ENCODE results near the gene SCRG1. TPM values are rescaled to one million over a fixed set of nuclear protein-coding genes. Genes with fewer than 3 reads are reported as not detected.
A peak's percentile ranks its signal among the peaks of the same experiment; 100 is the strongest.

SCRG1 gene
- total RNA-seq, 2 donors from 2014 or later, result 0.80 TPM; not detected in 1

DNA sequence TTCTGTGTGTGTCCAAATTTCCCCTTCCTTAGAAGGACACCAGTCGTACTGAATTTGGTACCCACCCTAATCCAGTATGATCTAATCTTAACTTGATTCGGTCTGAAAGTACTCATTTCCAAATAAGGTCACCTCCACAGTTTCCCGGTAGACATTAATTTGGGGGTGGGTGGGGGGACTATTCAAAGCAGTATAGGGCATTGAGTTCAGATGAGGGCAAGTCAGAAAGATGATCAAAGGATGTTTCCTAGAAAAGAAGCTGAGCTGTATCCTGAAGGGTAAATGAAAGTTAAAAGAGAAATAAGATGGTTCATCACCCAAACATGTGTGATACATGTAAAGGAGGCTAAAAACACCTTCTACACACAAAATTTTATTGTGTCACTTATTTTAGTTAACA, 42.0 kb upstream of the SCRG1 start:
- intact Hi-C loops (cut with DNase I), result no loop called here
- H3K36me3 ChIP-seq, result no peaks in the 10 kb centered on the region
- no peak overlapping the region for H3K9ac ChIP-seq (ENCODE audit: low read depth in 2 of 2, low read length in 2 of 2)
- H3K27me3 ChIP-seq, result no peaks in the 10 kb centered on the region
- H3K27ac ChIP-seq, result no peak overlapping the region
- no peak overlapping the region for H3K4me3 ChIP-seq
- no peaks in the 10 kb centered on the region for H3K9me3 ChIP-seq
- TF ChIP-seq, protein P1, sequence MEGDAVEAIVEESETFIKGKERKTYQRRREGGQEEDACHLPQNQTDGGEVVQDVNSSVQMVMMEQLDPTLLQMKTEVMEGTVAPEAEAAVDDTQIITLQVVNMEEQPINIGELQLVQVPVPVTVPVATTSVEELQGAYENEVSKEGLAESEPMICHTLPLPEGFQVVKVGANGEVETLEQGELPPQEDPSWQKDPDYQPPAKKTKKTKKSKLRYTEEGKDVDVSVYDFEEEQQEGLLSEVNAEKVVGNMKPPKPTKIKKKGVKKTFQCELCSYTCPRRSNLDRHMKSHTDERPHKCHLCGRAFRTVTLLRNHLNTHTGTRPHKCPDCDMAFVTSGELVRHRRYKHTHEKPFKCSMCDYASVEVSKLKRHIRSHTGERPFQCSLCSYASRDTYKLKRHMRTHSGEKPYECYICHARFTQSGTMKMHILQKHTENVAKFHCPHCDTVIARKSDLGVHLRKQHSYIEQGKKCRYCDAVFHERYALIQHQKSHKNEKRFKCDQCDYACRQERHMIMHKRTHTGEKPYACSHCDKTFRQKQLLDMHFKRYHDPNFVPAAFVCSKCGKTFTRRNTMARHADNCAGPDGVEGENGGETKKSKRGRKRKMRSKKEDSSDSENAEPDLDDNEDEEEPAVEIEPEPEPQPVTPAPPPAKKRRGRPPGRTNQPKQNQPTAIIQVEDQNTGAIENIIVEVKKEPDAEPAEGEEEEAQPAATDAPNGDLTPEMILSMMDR (IDR thresholded peaks at IDR 0.05), result no peak
- no peaks in the 10 kb centered on the region for H3K4me1 ChIP-seq
- DNase-seq, result no peak

DNA sequence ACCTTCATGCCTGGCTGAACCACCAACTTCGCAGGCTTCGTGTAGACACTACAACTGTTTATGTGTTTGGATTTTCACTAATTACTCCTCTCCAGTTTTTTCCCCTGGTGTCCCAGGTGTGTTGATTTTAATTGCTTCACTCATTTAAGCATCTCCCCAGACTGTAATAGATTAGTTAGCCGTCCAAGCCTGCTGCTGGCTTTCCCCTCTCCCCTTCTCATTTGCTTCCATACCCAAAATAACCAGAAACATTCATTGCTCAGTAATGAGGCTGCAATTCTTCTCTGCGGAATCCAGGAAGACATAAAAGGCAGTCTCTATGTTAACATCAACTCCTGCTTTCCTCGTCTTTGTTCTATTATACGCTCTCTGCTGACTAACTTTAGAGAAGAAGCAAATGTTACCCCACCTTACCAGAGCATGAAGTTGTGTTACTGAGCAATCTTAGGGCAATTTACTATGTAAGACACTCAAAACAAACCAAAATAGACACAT, 37.9 kb upstream of the SCRG1 start:
- Histone ChIP-seq H3K9me3 (no peaks in the 10 kb centered on the region), H3K9ac (ENCODE audit: low read depth in 2 of 2, low read length in 2 of 2) (peak overlapping the region in 1 of 2 donors; percentile 5), H3K36me3 (no peaks in the 10 kb centered on the region), H3K4me3 (no peak overlapping the region), H3K27ac (no peak overlapping the region), H3K4me1 (no peaks in the 10 kb centered on the region), H3K27me3 (no peaks in the 10 kb centered on the region)
- TF ChIP-seq, protein P1 (IDR thresholded peaks at IDR 0.05), result no peak
- DNase-seq, result no peak
- intact Hi-C loops (cut with DNase I), result no loop called here

DNA sequence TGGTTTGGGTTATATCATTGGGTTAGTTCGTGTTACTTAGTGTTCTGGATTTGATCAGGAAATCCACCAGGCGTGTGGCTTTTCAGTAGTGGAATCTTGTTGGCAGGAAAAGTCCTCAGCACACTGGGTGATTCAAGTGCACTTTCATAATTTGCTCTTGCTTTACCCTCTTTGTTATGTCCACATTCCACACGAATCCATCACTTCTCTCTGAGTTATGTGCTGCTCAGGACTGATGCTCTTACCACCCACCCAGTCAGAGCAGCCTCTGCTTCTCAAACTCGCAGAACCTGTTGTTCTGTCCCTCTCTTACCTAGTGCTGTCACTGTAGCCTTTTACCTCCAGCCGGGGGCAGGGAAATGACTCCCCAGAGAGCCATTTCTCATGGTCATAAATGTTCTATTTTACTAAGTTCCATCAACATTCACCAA, 37.2 kb upstream of the SCRG1 start:
- H3K9ac ChIP-seq (ENCODE audit: low read depth in 2 of 2, low read length in 2 of 2), result no peak overlapping the region
- intact Hi-C loops (cut with DNase I), result no loop called here
- TF ChIP-seq, protein P1 (IDR thresholded peaks at IDR 0.05), result no peak
- H3K36me3 ChIP-seq, result no peaks in the 10 kb centered on the region
- no peak overlapping the region for H3K27ac ChIP-seq
- no peaks in the 10 kb centered on the region for H3K4me1 ChIP-seq
- DNase-seq, result no peak
- no peaks in the 10 kb centered on the region for H3K9me3 ChIP-seq
- no peak overlapping the region for H3K4me3 ChIP-seq
- no peaks in the 10 kb centered on the region for H3K27me3 ChIP-seq

DNA sequence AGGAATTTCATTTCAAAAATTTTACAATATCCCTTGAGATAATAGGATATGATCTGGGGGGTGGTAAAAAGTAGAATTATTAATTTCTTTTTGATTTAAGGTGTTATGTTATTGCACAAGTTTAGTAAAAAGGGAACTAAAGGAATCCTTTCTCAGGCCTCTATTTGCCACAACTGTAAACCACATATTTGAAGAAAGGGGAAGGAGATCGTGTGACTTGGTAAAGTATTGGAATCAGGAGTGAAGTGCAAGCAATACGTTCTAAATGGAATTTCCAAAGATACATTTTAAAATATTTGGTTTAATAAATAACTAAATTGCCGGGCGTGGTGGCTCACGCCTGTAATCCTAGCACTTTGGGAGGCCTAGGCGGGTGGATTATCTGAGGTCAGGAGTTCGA, 35.3 kb upstream of the SCRG1 start:
- Histone ChIP-seq H3K4me3 (no peak overlapping the region), H3K9me3 (no peaks in the 10 kb centered on the region), H3K27ac (no peak overlapping the region), H3K27me3 (no peaks in the 10 kb centered on the region), H3K9ac (ENCODE audit: low read depth in 2 of 2, low read length in 2 of 2) (no peak overlapping the region), H3K4me1 (no peaks in the 10 kb centered on the region), H3K36me3 (no peaks in the 10 kb centered on the region)
- DNase-seq, result no peak
- TF ChIP-seq, protein P1 (IDR thresholded peaks at IDR 0.05), result no peak
- intact Hi-C loops (cut with DNase I), result no loop called here

DNA sequence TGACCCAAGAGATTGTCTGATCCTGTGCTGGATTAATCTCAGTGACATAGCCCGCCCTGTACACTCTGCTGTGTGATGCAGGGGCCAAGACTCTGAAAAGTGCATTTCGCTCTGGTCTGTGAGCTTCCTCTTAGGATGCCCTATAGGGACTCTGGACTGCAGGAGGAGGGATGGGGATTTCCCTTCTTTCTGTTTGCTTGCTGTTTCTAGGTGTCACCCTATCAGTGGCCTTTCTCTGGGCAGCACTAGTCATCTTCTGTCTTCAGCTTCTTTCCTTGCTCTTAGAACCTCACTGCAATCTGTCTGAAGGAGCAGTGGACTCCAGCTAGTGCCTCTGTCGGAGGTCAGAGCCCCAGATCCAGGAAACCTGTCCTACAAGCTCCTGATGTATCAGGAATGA, 34.5 kb upstream of the SCRG1 start:
- no peak overlapping the region for H3K27ac ChIP-seq
- intact Hi-C loops (cut with DNase I), result no loop called here
- H3K4me1 ChIP-seq, result no peaks in the 10 kb centered on the region
- no peaks in the 10 kb centered on the region for H3K27me3 ChIP-seq
- no peak overlapping the region for H3K4me3 ChIP-seq
- no peak for DNase-seq
- H3K9me3 ChIP-seq, result no peaks in the 10 kb centered on the region
- TF ChIP-seq, protein P1 (IDR thresholded peaks at IDR 0.05), result no peak
- no peak overlapping the region for H3K9ac ChIP-seq (ENCODE audit: low read depth in 2 of 2, low read length in 2 of 2)
- H3K36me3 ChIP-seq, result no peaks in the 10 kb centered on the region

All from colonic mucosa (tissue), 4 donors.